Stimulated activated CD4-positive, alpha-beta T cell treated with anti-CD3 and anti-CD28 coated beads, Interleukin-4, amount 100 ng/mL, for 24 hours (primary cell): ENCODE results near the gene AGMO.

ENCODE experiments used
- DNase-seq: peaks from one replicate; pipeline ENCODE4 v3.0.0-alpha.2; 2020

The AGMO gene

DNA sequence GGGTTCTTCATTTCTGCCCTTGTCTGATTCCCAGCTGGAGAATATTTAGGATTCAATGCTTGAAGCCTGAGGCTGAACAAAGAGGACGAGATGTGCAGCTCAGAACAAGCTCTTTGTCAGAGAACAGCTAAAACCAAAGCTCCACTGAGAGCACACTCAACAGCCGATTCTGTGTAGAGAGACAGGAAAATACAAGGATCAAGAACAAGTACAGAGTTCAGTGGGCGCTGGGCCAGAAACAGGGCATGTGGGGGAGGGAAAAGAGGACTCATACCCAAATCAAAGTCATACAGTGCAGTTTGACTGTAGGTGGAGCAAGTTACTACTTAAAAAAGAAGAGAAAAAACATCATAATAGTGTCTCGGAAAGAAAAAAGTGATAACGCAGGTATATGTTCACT is at the start of gene AGMO:
Gene AGMO (minus strand): TSS at position 181 of the 400 bp plus-strand sequence.
- no peak for DNase-seq

DNA sequence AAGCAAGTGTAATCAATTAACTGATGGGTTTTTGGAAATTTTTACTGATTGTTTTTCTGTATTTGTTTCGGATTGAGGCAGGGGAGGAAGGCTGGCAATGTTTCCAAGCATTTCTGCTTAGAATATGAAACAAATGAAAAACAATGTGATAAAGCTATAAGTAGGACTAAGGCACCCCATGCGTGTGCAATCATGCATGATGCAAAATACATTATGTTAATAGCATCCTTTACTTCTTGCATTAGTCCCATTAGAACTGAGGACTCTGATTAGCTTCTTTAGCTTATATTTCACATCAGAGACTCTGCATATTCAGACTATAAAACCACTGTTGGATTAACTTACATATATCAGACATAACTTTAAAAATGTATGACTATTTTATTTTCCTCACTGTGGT is 48.7 kb upstream of the AGMO start:
- no peak for DNase-seq

DNA sequence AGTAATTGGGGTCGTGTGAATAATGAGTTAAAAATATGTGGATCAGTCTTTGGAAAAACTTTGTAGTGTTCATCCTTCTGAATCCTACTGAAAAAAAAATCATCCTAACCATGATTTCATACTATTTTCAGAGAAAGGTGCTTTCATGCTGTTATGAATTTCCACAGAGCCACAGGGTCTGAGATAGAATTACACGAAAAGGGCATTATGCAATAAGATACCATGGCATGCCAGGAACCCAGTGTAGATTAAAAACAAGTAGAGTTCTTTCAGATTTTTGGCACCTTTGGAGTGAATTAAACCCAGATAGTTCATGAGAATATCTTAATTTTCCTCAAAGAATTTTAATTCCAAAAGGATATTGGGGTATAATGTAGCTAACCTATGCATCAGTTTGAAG is 47.5 kb upstream of the AGMO start:
- DNase-seq, result no peak

DNA sequence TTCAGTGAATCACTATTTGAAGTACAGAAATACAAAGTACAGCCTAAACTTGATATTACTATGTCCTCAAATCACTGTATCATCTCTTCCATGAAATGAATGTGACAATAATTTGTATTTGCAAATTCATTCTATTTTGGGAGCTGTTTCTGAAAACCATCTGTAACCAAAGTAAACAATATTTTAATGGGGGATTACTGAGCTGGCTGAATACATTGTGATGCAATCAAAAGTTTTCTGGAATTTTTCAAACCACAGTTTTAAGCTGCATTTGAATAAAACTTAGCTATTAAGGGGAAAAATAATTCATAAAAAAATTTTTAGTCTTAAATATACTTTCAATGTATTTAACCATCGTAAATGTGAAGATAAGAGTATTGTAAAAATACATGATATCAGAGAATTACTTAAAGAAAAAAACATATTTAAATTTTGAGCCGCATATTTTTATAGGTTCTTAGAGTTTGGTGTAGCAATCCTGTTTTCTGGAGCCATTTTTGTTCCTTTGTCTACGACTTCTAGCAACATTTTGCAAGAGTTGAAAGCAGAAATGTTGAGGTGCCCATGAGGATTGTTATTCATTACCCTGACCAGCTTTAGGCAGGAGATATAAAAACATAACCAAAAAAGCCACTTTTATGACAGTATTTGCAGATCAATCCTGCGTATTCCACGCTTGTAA is 45.9 kb upstream of the AGMO start:
- no peak for DNase-seq

DNA sequence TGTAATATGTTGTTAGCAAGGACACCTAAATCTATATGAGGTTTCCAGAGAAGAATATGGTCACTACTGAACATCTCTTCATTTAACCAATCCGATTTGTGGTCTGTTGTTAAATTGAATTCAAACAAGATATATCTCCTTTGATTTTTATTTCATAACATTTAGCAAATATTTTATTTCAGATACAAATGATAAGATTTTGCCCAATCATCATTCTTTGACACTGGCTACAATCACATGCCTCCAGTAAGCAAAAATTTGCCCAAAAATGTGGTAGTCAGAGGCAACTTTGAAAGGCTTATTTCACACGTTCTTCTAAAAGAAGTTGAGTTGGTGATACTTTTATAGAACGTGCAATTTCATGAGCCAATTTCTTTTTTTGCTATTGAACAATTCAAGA is 44.7 kb upstream of the AGMO start:
- no peak for DNase-seq

DNA sequence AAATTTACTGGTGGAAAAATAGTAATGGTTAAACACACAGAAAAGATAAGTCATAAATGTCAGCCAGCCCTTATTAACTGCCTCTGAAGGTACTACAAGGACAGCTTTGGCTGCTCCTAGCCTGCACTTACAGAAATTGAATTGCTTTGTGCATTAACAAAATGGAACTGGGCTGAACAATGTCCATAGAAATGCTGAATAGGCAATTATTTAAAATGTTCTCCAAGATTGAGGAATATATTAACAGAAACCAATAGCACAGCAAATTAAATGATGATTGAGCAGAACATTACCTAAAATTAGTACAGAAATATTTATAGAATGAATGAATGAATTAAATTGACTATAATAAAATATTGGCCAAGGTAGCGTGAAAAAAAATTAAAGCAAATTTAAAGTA is 42.4 kb upstream of the AGMO start:
- DNase-seq, result no peak

DNA sequence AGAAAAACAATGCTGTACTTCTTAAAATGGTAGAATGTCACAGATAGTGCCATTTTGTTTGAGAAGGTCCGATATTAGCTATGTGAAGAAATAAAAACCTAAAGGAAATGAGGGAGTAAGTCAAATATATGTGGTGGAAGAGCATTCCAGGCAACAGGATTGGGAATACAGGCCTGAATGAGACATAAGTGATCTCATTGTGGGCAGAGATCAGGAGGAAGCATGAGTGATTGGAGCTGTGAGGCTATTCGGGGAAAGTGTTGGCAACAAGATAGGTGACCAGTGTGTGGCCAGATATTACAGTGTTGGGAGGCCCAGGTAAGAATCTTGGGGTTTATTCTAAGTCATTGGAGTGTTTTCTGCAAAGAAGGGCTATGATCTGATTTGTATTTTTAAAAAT is 41.3 kb upstream of the AGMO start:
- no peak for DNase-seq

DNA sequence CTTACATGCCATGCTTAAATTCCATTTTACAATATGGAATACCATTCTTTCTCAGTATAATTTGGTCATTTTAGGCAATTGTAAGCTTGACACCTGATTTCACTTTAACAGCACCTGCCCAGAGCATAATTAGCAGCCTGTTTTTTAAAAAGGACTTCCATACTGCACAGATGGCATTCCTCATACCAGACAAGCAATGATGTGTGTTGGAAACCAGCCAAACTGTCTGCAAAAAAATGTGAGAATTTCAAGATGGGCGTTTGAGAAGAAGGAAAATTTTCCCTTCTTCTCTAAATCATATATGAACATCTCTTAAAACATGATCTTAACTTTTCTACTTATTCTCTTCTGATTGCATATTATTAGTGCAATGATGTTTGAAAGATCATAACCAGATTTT is 40.4 kb upstream of the AGMO start:
- no peak for DNase-seq

DNA sequence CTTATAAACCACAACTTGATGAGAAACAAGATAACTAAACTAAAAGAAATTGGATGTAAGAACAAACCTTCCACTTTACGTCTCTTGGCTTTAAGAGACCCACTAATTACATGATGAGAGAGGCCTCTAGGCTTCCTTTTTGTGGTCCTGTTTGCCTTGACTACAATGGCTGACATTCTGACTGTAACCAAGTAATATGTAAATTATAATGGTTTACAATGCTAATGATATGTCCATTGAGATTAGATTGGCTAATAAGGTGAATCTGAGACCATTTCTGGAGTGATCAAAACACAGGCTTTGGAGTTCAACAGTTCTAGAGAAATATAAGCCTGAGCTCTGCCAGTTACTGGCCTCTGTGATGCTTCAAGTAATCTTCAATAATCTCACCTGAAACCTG is 39.4 kb upstream of the AGMO start:
- no peak for DNase-seq

DNA sequence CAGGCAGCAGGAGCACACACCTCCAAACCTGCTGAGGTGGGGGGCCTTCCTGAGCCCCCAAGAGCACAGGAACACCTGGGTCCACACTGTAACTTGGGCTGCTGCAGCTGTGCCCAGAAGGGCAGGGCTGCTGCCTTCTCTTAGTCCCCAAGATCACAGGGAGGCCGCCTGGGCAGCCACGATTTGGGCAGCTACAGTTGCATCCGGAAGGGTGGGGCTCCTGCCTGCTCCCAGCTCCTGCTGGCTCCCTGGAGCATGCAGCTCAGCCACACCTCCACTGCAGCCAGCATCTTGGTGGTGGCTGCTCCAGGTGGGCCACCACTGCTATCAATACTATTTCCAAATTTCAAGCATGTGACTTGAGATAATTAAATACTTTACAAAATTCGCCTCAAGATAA is 38.5 kb upstream of the AGMO start:
- no peak for DNase-seq

DNA sequence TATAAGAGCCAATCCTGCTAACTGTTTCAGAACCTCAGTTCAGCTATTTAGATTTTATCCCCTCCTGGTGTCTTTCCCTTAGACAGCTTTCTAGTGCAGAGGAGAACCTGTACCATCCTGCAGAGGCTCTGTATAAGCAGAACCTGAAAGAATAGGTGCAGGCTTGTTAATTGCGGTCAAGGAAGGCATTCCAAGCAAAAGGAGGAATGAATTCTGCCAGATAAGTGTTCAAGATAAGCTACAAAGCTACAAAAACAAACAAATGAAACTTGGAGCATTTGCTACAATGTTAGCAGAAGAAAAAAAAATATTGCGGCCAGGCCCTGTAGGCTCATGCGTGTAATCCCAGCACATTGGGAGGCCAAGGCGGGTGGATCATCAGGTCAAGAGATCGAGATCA is 32.6 kb upstream of the AGMO start:
- DNase-seq, result no peak

DNA sequence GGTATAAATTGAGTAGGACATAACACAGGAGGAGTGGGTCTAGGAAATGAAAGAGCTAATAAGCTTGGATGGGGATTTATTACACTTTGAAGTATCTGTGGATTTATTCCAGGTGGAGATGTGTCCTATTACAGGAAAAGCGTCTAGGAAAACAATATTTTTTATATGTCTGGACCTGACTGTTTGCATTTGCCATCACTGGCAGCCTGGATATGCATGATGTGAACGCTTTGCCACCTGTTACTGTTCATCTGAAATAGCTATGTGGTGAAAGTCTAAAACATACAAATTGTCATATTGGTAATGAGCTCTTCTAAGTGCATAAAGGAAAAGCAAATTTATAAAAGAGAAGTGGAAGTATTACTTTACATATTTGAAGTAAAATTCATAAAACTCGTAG is 31.6 kb upstream of the AGMO start:
- no peak for DNase-seq

DNA sequence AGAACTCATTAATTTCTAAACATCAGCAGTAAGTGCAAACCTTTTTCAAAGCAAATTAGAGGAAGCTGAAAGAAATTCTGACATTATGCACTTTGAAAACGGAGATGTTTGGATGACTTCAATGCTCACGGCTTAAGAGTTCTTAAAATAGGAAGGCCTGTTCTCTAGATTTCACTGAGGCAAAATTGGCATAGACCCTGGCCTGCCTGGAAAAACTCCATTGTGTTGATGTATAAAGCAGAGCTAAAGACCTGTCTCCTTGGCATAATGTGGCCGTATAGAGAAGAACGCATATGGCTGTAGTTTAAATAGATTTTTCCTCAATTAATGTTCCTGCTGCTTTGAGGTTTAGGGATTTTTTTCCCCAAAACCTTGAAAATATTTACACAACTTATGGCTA is 24.5 kb upstream of the AGMO start:
- DNase-seq, result no peak

DNA sequence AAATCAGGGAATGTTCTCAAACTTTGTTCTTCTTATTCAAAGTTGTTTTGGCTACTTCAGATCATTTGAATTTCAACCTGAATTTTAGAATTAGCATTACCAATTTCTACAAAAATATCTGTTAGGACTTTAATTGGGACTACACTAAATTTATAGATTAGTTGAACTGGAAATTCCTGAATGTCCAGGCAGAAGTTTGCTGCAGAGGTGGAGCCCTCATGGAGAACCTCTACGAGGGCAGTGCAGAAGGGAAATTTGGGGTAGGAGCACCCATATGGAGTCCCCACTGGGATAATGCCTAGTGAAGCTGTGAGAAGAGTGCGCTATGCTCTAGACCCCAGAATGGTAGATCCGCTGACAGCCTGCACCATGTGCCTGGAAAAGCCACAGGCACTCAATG is 22.8 kb upstream of the AGMO start:
- DNase-seq, result no peak

DNA sequence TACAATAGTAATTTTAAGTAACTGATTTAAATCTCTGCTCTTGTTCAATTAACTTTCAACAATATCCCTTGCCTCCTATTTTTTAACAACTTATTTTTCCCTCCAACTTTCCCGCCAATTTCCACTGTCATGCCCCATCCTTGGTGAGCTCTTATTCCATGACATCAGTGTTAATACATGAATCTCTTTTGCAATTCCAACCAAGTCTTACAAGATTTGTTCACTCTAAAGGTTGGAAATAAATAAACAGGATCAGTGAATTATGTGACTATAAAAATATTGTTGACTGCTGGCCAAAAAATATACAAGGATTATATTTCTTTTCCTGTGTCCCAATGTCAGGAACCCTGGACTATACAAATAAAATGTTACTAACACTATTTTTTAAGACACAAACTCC is 21.0 kb upstream of the AGMO start:
- no peak for DNase-seq

DNA sequence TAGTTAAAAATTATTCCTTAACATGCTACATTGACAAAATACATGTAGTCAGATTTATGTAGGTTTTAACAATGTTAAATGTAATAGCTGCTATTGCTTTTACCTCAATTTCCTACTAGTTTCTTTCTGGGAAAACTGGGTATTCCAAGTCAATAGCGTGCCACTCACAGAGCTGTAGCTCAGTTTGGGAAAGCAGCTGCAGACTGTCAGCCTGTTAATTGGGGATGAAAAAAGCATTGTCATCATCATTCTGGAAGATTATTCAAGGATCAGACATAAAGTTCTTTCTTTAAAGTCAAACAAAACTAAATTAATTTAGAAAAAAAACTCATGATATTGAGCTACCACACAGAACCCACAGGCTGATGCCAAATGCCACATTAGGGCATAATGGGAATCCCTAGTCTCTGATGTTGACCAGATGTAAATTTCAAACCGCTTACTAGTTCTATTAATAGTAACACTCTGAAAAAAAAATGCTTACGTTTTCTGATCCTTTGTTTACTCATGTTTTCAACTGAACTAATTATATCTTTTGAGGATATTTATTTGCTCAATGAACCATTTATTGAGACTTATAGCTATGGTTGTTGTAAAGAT is 19.6 kb upstream of the AGMO start:
- no peak for DNase-seq

DNA sequence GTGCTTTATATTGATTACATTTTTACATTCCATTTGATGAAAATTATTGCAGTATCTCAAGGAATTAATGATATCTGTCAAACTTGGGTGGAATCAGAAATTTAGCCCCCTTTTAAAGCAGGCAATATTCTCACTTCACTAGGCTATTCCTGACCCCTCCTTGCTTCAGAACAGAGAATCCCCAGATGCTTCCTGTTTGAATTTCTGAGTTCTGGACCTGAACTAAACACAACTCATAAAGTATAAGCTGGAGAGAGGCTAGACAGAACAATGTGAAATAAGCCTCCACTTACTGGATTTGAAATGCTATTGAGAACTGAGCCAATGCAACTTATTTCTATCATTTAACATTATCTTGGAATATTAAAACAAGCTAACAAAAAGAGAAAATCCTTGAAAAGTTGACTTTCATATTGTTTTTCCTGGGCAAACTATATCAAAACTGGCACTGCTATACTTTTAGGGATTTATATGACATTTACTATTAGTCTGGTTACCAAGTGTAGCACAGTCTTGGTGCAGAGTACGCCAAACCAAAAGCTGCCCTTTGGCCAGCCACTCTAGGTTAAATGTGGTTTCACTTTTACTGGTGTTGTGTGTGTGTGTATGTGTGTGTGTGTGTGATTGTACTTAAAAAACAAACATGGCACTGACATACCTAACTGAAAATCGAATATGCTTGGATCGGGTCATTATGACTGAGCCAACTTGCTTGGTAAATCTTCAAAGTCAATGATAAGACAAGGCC is 19.0 kb upstream of the AGMO start:
- DNase-seq, result no peak

DNA sequence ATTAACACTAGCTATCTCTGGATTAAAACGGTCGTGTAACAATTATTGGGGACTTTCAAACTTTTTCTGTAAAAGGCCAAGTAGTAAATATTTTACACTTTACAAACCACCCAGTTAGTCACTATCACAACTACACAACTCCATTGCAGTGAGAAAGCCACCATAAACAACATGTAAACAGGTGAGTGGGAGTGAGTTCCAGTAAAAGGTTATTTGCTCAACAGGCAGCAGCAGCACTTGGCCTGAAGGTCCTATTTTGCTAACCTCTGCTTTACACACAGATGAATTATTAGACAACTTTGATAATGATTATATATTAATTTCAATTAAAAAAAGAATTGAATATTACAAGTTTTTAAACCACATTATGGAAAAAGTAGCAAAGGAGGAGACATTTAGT is 15.8 kb upstream of the AGMO start:
- DNase-seq, result no peak

DNA sequence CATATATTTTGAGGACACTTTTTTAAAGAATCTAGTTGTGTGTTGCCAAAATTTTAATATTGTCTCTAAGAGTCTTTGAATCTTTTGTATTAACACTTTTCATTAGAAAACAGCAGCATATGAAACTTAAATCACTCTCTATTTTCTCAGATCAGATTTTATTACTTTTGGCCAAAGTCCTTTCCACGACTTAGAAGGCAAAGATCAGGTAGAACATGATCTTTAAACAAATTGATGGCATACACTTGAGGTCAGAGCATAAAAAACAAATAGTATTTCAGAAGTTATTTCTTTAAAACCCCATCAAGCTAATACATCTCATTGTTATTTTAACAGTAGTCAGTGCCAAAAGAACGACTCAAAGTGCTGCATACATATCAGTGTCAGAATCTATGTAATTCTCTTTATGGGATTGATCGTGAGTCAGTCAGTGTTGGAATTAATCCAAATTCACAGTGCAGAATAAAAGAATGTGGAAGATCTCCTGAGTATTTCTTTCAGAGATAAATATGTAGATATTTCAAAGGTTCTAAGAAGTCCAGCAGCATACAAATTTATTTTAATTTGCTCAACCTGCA is 9.6 kb upstream of the AGMO start:
- no peak for DNase-seq

DNA sequence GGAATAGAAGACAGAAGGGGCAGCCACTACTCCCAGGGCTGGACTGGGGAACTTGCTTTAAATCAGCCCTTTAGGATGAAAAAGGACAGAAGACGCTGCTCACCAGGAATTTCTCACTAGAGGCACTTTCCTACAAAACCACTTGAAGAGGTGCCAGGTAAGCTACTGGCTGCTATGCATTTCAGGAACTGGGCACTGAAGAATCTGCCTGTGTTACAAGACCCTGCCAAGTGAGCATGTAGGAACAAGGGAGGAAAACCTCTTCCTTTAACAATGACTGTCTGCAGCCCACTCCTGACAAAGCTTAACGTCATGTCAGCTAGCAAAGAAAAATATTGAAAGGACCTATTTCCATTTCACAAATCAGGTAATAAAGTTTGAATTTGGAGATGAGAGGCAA is 5.8 kb upstream of the AGMO start:
- DNase-seq, result no peak

DNA sequence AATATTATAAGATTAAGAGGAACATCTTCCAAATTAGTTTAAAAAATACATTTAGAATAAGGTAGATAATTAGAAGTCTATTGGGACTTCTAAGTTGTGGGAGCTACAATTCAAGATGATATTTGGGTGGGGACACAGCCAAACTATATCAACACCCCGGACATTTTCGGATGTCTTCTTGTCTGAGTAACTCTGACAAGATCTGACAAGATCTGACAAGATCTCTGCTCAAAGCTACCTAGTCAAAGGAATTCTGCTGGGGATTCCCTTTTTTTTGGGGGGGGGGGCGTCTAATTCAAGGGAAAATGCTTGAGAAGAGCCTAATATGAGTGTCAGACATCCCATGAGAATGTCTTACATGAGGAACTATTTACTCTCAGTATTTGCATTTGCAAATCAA is 5.2 kb upstream of the AGMO start:
- DNase-seq, result no peak

DNA sequence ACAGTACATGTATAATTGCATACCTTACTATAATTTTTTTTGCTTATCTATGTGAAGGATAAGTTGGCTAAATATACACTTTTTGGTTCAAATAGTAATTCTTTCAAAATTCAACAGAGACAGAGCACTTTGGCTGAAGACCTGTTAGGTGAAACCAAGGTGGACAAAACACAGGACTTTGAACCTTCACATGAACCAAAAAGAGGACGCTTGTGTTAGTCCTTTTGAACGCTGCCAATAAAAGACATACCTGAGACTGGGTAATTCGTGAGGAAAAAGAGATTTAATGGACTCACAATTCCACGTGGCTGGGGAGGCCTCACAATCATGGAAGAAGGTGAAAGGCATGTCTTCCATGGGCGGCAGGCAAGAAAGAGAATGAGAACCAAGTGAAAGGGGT is 4.7 kb upstream of the AGMO start:
- no peak for DNase-seq

DNA sequence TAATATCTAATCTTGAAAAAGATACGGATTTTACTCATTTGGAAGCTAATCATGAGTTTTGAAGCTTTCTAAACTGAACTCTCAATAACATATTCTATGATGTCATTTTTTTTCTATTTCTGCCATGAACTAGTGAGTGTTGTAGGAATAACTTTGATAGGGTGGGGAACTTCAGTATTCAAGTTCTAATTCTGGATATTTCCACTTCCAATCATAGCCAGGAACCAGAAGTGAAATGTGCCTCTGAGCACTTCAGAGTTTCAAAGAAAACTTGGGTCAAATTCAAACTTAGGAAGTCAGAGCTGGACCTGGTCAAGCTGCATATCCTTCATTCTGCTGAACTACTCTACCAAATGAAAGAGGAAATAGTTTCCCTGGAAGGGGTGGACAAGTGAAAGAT is 847 bp downstream of the AGMO start:
- DNase-seq, result no peak

DNA sequence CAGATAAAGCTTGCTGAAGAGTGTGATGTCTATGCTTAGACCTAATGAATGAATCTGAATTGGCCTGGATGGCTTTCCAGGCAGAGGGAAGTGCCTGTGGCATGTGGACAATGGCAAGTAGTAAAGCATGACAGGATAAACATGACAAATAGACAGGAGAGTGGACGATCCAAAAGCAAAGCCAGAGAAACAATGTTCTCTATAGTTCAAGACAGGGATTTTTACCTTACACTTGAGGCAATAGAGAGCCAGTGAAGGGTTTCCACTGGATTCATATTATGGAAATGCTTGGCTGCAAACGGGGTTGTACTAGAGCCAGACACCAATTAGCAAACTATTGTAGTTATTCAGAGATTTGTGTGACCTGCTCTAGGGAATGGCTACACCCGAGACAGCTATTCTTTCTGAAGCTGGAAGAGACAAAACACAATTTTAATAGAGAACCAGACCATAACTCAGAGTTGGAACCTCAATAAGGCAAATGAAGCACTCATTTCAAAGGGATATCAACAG is 2.3 kb downstream of the AGMO start:
- no peak for DNase-seq
